K562 (cell line): ENCODE results near the gene PGLYRP1. TPM values are rescaled to one million over a fixed set of nuclear protein-coding genes. Genes with fewer than 3 reads are reported as not detected.

ENCODE experiments used
- ATAC-seq: fragments of 200-7000 bp; cut with Tn5 transposase; 3 replicates; pipeline ENCODE4 v1.9.1; 2020; ENCODE audit warnings: moderate library complexity
- BruUV-seq: library from RNA; stranded (reverse); fragments of 400-500 nt; replicated peaks from 2 replicates; lab custom pipeline; 2021; lab: Mats Ljungman, UMichigan
- CTCF ChIA-PET: fragments of 300-600 bp; formaldehyde crosslinking; extraction: SDS; loops from one replicate; lab custom pipeline; 2021; ENCODE audit warnings: low intra/inter-chr PET ratio; lab: Yijun Ruan, JAX
- POLR2A ChIA-PET: fragments of 300-600, 350-650 bp; sonication (Branson Sonifier 250); formaldehyde crosslinking; extraction: SDS; loops from one replicate; lab custom pipeline; 2021; ENCODE audit warnings: antibody characterized with exemption, inconsistent platforms; lab: Yijun Ruan, JAX
- DNase-seq, 4 experiments: peaks; one replicate each; pipeline versions ENCODE4 v3.0.0 to v3.0.0-alpha.2; 2011 to 2018; ENCODE audit warnings: low spot score in 3 of 4, mixed read lengths in 3 of 4; ENCODE audit errors: extremely low read depth in 1 of 4
- FAIRE-seq: peaks from 2 replicates; lab custom pipeline; 2011; peaks lifted over from hg19 to GRCh38; lab: Jason Lieb, UNC
- H2AFZ ChIP-seq: 2 replicates; pipeline ENCODE4 v1.6.0; 2011; ENCODE audit warnings: low read depth, low read length, control low read depth, inconsistent platforms
- H3K27ac ChIP-seq: fragments of 200-600 bp; 3 replicates; pipeline ENCODE4 v1.8.0; 2011; ENCODE audit warnings: low read depth, mild to moderate bottlenecking, control low read depth, inconsistent platforms, low read length, moderate library complexity, mixed read lengths; ENCODE audit errors: extremely low read depth
- H3K27me3 ChIP-seq, 2 experiments: fragments of 300-600 bp in 1 of 2; 2 replicates in 1 of 2; 3 replicates in 1 of 2; pipeline versions ENCODE4 v1.6.0 to v1.8.0; 2011; ENCODE audit warnings: inconsistent platforms in 2 of 2, low read length in 2 of 2, mild to moderate bottlenecking in 1 of 2, mixed read lengths in 1 of 2, moderate library complexity in 1 of 2; ENCODE audit not compliant: control insufficient read depth in 2 of 2, insufficient read depth in 2 of 2
- H3K36me3 ChIP-seq: fragments of 300-600 bp; 3 replicates; pipeline ENCODE4 v1.8.0; 2011; ENCODE audit warnings: mild to moderate bottlenecking, low read length, inconsistent platforms; ENCODE audit not compliant: control insufficient read depth, insufficient read depth
- H3K4me1 ChIP-seq, 2 experiments: fragments of 200-600 bp in 1 of 2; replicated peaks in 1 of 2; 2 replicates in 1 of 2; 3 replicates in 1 of 2; pipeline versions ENCODE4 v1.5.1 to v1.8.0; 2011; ENCODE audit warnings: inconsistent platforms in 2 of 2, low read length in 2 of 2, mild to moderate bottlenecking in 1 of 2, mixed read lengths in 1 of 2, moderate library complexity in 1 of 2; ENCODE audit not compliant: control insufficient read depth in 2 of 2, insufficient read depth in 2 of 2
- H3K4me2 ChIP-seq: 2 replicates; pipeline ENCODE4 v1.6.1; 2011; ENCODE audit warnings: low read length, control low read depth, inconsistent platforms, mixed read lengths; ENCODE audit not compliant: insufficient read depth
- H3K4me3 ChIP-seq: fragments of 200-600 bp; sonication (generic), shearing (Covaris generic); 2 replicates; pipeline ENCODE4 v1.5.1; 2016; ENCODE audit warnings: control low read depth, inconsistent platforms
- H3K79me2 ChIP-seq: fragments of 200-600 bp; 3 replicates; pipeline ENCODE4 v1.8.0; 2011; ENCODE audit warnings: low read length, inconsistent platforms; ENCODE audit not compliant: control insufficient read depth, insufficient read depth
- H3K9ac ChIP-seq, 2 experiments: 2 replicates each; pipeline versions ENCODE4 v1.6.0 to v1.6.1; 2011; ENCODE audit warnings: low read depth in 2 of 2, low read length in 2 of 2, control low read depth in 1 of 2, inconsistent platforms in 1 of 2, mild to moderate bottlenecking in 1 of 2, mixed read lengths in 1 of 2; ENCODE audit not compliant: insufficient read depth in 1 of 2
- H3K9me1 ChIP-seq: one replicate; pipeline ENCODE4 v1.6.0; 2011; ENCODE audit warnings: inconsistent platforms, mild to moderate bottlenecking, low read length, moderate library complexity; ENCODE audit not compliant: control insufficient read depth, insufficient read depth
- H3K9me3 ChIP-seq: replicated peaks from 2 replicates; pipeline ENCODE4 v1.5.1; 2011; ENCODE audit warnings: low read depth, low read length, inconsistent platforms; ENCODE audit not compliant: control insufficient read depth, insufficient read depth
- H4K20me1 ChIP-seq: replicated peaks from 2 replicates; pipeline ENCODE4 v1.6.1; 2011; ENCODE audit warnings: low read length, inconsistent platforms, mixed read lengths; ENCODE audit not compliant: control insufficient read depth, insufficient read depth
- CBX8 ChIP-seq: fragments of 200-600 bp; sonication (generic); IDR thresholded peaks from 2 replicates; pipeline ENCODE4 v1.6.1; 2012; ENCODE audit warnings: borderline replicate concordance, mixed run types, low read depth, mild to moderate bottlenecking, moderate library complexity, mixed read lengths, low read length, control low read depth, inconsistent platforms; ENCODE audit not compliant: poor library complexity, severe bottlenecking; ENCODE audit errors: extremely low read depth
- FOXK1 ChIP-seq: sonication (generic); formaldehyde crosslinking; IDR thresholded peaks from 2 replicates; pipeline ENCODE4 v1.8.0; 2022; ENCODE audit warnings: missing genetic modification reagents, mild to moderate bottlenecking, borderline replicate concordance
- MAFF ChIP-seq: IDR thresholded peaks from 2 replicates; pipeline ENCODE4 v1.6.1; 2012; ENCODE audit warnings: low read length, improper control_type of control experiment
- POLR2H ChIP-seq: IDR thresholded peaks from 2 replicates; pipeline ENCODE4 v1.6.1; 2016; ENCODE audit warnings: missing genetic modification characterization, low read depth, mild to moderate bottlenecking, control low read depth, missing compliant biosample characterization, moderate library complexity
- WGBS: fragments of 100-300 bp; shearing (Covaris generic); methylation state at CpG from one replicate; pipeline ENCODE4 v1.1.6; 2016; ENCODE audit warnings: low coverage, mixed read lengths; ENCODE audit not compliant: insufficient coverage; ENCODE audit errors: missing lambda C conversion rate; 5-methylcytosine and 5-hydroxymethylcytosine counted together
- in situ Hi-C: fragments of 300-500 bp; cut with MboI; formaldehyde crosslinking; loops from 4 replicates; pipeline ENCODE4 v1.15.0; 2018; ENCODE audit warnings: inconsistent platforms, mixed read lengths
- intact Hi-C: fragments of 100-400 bp; cut with micrococcal nuclease; formaldehyde crosslinking; loops from 2 replicates; pipeline ENCODE4 v1.14.2; 2022
- polyA plus RNA-seq, 8 experiments: library from polyadenylated mRNA; depleted of rRNA in 4 of 8; stranded (reverse) in 5 of 8; unstranded in 3 of 8; fragments of >200 nt; fragmentation: Nextera tagmentation in 2 of 8; fragmentation: Illumina TruSeq in 1 of 8; extraction: Ambion mirVana in 2 of 8; extraction: Trizol in 1 of 8; gene quantifications; 2 replicates each; pipeline versions ENCODE4 v1.2.1 to v1.2.3, GENCODE V29; 2011 to 2014; ENCODE audit warnings: inconsistent platforms in 1 of 8, missing spikeins in 1 of 8
- total RNA-seq, 7 experiments: library from RNA; depleted of rRNA in 6 of 7; stranded (reverse); fragments of >200 nt in 6 of 7; fragmentation: Illumina TruSeq in 2 of 7; extraction: Trizol in 2 of 7; gene quantifications; 2 replicates each; pipeline versions ENCODE4 v1.2.1 to v1.2.3, GENCODE V29; 2011 to 2021; ENCODE audit warnings: low replicate concordance in 1 of 7
- TF ChIP-seq, protein P1 (sequence below): fragments of 250-450 bp; sonication (Bioruptor Pico); IDR thresholded peaks from 2 replicates; pipeline ENCODE4 v1.4.0; 2020; ENCODE audit warnings: borderline replicate concordance
- TF ChIP-seq, protein P2 (sequence below): fragments of 250-450 bp; sonication (Bioruptor Pico); IDR thresholded peaks from 2 replicates; pipeline ENCODE4 v1.4.0; 2020; ENCODE audit warnings: mild to moderate bottlenecking, moderate library complexity
- TF ChIP-seq, protein P3 (sequence below), 3 experiments: IDR thresholded peaks in 2 of 3; conservative IDR thresholded peaks in 1 of 3; 2 replicates each; pipeline ENCODE4 v1.5.1; 2011 to 2012; ENCODE audit warnings: low read length in 3 of 3, mild to moderate bottlenecking in 3 of 3, control low read depth in 2 of 3, improper control_type of control experiment in 1 of 3, inconsistent platforms in 1 of 3, low read depth in 1 of 3, mixed read lengths in 1 of 3, moderate library complexity in 1 of 3; ENCODE audit not compliant: insufficient read depth in 2 of 3
- TF ChIP-seq, protein P4 (sequence below), 2 experiments: fragments of 450-650 bp in 1 of 2; sonication (generic) in 1 of 2; formaldehyde crosslinking; conservative IDR thresholded peaks; 2 replicates each; pipeline versions ENCODE4 v1.4.0 to v1.8.1; 2020 to 2022; ENCODE audit warnings: mild to moderate bottlenecking in 1 of 2, missing genetic modification reagents in 1 of 2

Gene PGLYRP1
- total and polyA plus RNA-seq, 9 of the 15 experiments (the other 6 are each of a cell fraction or from before 2014, with no cell fraction given) = not detected

DNA sequence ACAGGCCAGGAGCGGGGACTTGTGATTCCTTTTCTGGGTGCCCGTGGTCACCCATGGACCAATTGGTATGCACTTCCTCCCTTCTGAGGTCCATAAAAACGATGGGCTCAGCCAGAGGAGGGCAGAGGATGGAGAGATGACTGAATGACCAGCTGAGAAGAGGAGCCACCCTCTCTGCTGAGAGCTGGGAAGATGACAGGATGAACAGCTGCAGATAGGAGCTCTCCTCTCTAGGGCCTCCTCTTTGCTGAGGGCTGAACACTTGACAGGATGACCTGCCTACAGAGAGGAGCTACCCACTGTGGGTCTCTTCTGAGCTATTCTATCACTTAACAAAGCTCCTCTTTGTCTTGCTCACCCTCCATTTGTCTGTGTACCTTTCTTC is 13.9 kb upstream of the PGLYRP1 start:
- POLR2A ChIA-PET = interaction anchor here (0.5 to 0.7 kb wide), 2 partner anchors 31 to 416 kb away, joined by 3 to 5 read pairs; no protein-coding TSS in a partner anchor
- ATAC-seq = no peak
- intact Hi-C loops = no loop called here

More for the DNA sequence above, 13.9 kb upstream of the PGLYRP1 start:
- Histone ChIP-seq H3K36me3 (no peaks in the 10 kb centered on the region), H3K79me2 (no peaks in the 10 kb centered on the region), H3K4me1 (peaks cover 0 to 8% of the 10 kb centered on the region in 2 experiments; a peak in 1 of 5 replicates), H3K9me3 (no peaks in the 10 kb centered on the region), H4K20me1 (no peaks in the 10 kb centered on the region), H3K9me1 (no peaks in the 10 kb centered on the region), H3K9ac (no peak overlapping the region), H2AFZ (no peak overlapping the region), H3K27ac (no peak overlapping the region), H3K27me3 (peaks cover 7 to 38% of the 10 kb centered on the region in 2 experiments; a peak in 2 of 5 replicates), H3K4me2 (no peak overlapping the region), H3K4me3 (no peak overlapping the region)
- FAIRE-seq (no peak), DNase-seq (no peak)
- no TSS peak for BruUV-seq
- CTCF ChIA-PET = no interaction called here
- TF ChIP-seq POLR2H (tag) (no peak), FOXK1 (CRISPR knock-in tag) (no peak), CBX8 (no peak), MAFF (no peak)
- TF ChIP-seq, protein P1, sequence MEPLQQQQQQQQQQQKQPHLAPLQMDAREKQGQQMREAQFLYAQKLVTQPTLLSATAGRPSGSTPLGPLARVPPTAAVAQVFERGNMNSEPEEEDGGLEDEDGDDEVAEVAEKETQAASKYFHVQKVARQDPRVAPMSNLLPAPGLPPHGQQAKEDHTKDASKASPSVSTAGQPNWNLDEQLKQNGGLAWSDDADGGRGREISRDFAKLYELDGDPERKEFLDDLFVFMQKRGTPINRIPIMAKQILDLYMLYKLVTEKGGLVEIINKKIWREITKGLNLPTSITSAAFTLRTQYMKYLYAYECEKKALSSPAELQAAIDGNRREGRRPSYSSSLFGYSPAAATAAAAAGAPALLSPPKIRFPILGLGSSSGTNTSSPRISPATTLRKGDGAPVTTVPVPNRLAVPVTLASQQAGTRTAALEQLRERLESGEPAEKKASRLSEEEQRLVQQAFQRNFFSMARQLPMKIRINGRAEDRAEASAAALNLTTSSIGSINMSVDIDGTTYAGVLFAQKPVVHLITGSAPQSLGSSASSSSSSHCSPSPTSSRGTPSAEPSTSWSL (CRISPR knock-in tag) = no peak
- TF ChIP-seq, protein P2, sequence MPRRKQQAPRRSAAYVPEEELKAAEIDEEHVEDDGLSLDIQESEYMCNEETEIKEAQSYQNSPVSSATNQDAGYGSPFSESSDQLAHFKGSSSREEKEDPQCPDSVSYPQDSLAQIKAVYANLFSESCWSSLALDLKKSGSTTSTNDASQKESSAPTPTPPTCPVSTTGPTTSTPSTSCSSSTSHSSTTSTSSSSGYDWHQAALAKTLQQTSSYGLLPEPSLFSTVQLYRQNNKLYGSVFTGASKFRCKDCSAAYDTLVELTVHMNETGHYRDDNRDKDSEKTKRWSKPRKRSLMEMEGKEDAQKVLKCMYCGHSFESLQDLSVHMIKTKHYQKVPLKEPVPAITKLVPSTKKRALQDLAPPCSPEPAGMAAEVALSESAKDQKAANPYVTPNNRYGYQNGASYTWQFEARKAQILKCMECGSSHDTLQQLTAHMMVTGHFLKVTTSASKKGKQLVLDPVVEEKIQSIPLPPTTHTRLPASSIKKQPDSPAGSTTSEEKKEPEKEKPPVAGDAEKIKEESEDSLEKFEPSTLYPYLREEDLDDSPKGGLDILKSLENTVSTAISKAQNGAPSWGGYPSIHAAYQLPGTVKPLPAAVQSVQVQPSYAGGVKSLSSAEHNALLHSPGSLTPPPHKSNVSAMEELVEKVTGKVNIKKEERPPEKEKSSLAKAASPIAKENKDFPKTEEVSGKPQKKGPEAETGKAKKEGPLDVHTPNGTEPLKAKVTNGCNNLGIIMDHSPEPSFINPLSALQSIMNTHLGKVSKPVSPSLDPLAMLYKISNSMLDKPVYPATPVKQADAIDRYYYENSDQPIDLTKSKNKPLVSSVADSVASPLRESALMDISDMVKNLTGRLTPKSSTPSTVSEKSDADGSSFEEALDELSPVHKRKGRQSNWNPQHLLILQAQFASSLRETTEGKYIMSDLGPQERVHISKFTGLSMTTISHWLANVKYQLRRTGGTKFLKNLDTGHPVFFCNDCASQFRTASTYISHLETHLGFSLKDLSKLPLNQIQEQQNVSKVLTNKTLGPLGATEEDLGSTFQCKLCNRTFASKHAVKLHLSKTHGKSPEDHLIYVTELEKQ (CRISPR knock-in tag) = no peak
- TF ChIP-seq, protein P3, sequence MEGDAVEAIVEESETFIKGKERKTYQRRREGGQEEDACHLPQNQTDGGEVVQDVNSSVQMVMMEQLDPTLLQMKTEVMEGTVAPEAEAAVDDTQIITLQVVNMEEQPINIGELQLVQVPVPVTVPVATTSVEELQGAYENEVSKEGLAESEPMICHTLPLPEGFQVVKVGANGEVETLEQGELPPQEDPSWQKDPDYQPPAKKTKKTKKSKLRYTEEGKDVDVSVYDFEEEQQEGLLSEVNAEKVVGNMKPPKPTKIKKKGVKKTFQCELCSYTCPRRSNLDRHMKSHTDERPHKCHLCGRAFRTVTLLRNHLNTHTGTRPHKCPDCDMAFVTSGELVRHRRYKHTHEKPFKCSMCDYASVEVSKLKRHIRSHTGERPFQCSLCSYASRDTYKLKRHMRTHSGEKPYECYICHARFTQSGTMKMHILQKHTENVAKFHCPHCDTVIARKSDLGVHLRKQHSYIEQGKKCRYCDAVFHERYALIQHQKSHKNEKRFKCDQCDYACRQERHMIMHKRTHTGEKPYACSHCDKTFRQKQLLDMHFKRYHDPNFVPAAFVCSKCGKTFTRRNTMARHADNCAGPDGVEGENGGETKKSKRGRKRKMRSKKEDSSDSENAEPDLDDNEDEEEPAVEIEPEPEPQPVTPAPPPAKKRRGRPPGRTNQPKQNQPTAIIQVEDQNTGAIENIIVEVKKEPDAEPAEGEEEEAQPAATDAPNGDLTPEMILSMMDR (IDR thresholded peaks at IDR 0.05 in 2 of 3, conservative IDR thresholded peaks at IDR 0.05 in 1 of 3; ENCODE audit: insufficient read depth in 2 of 3, low read depth in 1 of 3, low read length in 3 of 3) = no peak
- TF ChIP-seq, protein P4, sequence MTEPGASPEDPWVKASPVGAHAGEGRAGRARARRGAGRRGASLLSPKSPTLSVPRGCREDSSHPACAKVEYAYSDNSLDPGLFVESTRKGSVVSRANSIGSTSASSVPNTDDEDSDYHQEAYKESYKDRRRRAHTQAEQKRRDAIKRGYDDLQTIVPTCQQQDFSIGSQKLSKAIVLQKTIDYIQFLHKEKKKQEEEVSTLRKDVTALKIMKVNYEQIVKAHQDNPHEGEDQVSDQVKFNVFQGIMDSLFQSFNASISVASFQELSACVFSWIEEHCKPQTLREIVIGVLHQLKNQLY (CRISPR knock-in tag; conservative IDR thresholded peaks at IDR 0.05) = no peak
- in situ Hi-C loops = no loop called here
- 0% methylated on average over 3 of the region's 3 CpGs for WGBS
